HG03175 (cell line): Measurements from ENCODE around the gene LITAF.
"Not testable (repeated sequence)": the region's sequence is repeated elsewhere in the genome, so short reads cannot be mapped to it uniquely, and the experiment has no call there.

Source experiments
- ATAC-seq: cut with Tn5 transposase; IDR thresholded peaks from one replicate; pipeline ENCODE4 v1.9.1; 2021; ENCODE audit warnings: mild to moderate bottlenecking, moderate library complexity; ENCODE audit not compliant: unreplicated experiment

LITAF gene

GRCh38 chr16:11621539-11621919, 34.8 kb upstream of the LITAF start:
- ATAC-seq = no peak

GRCh38 chr16:11620243-11621003, 33.7 kb upstream of the LITAF start:
- no peak for ATAC-seq

- ATAC-seq = peak; percentile 54
These were observed 32.7 kb upstream of the LITAF start for GRCh38 chr16:11619327-11619851.

- ATAC-seq = no peak
These were observed 31.5 kb upstream of the LITAF start for GRCh38 chr16:11618107-11618717.

GRCh38 chr16:11615748-11616447, 29.2 kb upstream of the LITAF start:
- ATAC-seq = no peak

- ATAC-seq = no peak
These were observed 28.0 kb upstream of the LITAF start for GRCh38 chr16:11614587-11615175.

- ATAC-seq = peak; percentile 70
These were observed 26.9 kb upstream of the LITAF start for GRCh38 chr16:11613381-11614303.

GRCh38 chr16:11612665-11613025, 25.9 kb upstream of the LITAF start:
- ATAC-seq = no peak

GRCh38 chr16:11611871-11612664, 25.3 kb upstream of the LITAF start:
- no peak for ATAC-seq

- no peak for ATAC-seq
These were observed 23.9 kb upstream of the LITAF start for GRCh38 chr16:11610580-11610979.

- no peak for ATAC-seq
These were observed 23.4 kb upstream of the LITAF start for GRCh38 chr16:11610121-11610505.

GRCh38 chr16:11609474-11610120, 22.9 kb upstream of the LITAF start:
- no peak for ATAC-seq

GRCh38 chr16:11605891-11606290, 19.2 kb upstream of the LITAF start:
- no peak for ATAC-seq

- no peak for ATAC-seq
These were observed 18.8 kb upstream of the LITAF start for GRCh38 chr16:11605564-11605886.

- ATAC-seq = no peak
These were observed 18.3 kb upstream of the LITAF start for GRCh38 chr16:11604783-11605563.

- ATAC-seq = not testable (repeated sequence)
These were observed 17.6 kb upstream of the LITAF start for GRCh38 chr16:11604296-11604695.

GRCh38 chr16:11603331-11603750, 16.6 kb upstream of the LITAF start:
- ATAC-seq = no peak

GRCh38 chr16:11602321-11602720, 15.6 kb upstream of the LITAF start:
- ATAC-seq = no peak
